Measurements from ENCODE around the gene ZNF385C.

ZNF385C gene

GRCh38 chr17:42106009-42106408 lies 7.7 kb upstream of the ZNF385C start:
- no peak for TF ChIP-seq CTCF (IDR thresholded peaks at IDR 0.05; ENCODE audit: low read depth, low read length, missing control alignments)
- no peak for DNase-seq (ENCODE audit: extremely low read depth, low read depth)
- no peak overlapping the region for H3K4me3 ChIP-seq (replicated peaks; ENCODE audit: low read depth, low read length)

- TF ChIP-seq CTCF (IDR thresholded peaks at IDR 0.05; ENCODE audit: low read depth, low read length, missing control alignments) = no peak
- no peak overlapping the region for H3K4me3 ChIP-seq (replicated peaks; ENCODE audit: low read depth, low read length)
- DNase-seq (ENCODE audit: extremely low read depth, low read depth) = no peak
Measured at GRCh38 chr17:42104264-42104663, 6.0 kb upstream of the ZNF385C start.

GRCh38 chr17:42103221-42103954 lies 5.1 kb upstream of the ZNF385C start:
- no peak for TF ChIP-seq CTCF (IDR thresholded peaks at IDR 0.05; ENCODE audit: low read depth, low read length, missing control alignments)
- no peak overlapping the region for H3K4me3 ChIP-seq (replicated peaks; ENCODE audit: low read depth, low read length)
- DNase-seq (ENCODE audit: extremely low read depth, low read depth) = no peak

- DNase-seq (ENCODE audit: extremely low read depth, low read depth) = no peak
- no peak overlapping the region for H3K4me3 ChIP-seq (replicated peaks; ENCODE audit: low read depth, low read length)
- TF ChIP-seq CTCF (IDR thresholded peaks at IDR 0.05; ENCODE audit: low read depth, low read length, missing control alignments) = peak; percentile 96
Measured at GRCh38 chr17:42101513-42102292, 3.4 kb upstream of the ZNF385C start.

GRCh38 chr17:42098730-42099399 lies 592 bp upstream of the ZNF385C start:
- no peak for TF ChIP-seq CTCF (IDR thresholded peaks at IDR 0.05; ENCODE audit: low read depth, low read length, missing control alignments)
- no peak overlapping the region for H3K4me3 ChIP-seq (replicated peaks; ENCODE audit: low read depth, low read length)
- no peak for DNase-seq (ENCODE audit: extremely low read depth, low read depth)

- TF ChIP-seq CTCF (IDR thresholded peaks at IDR 0.05; ENCODE audit: low read depth, low read length, missing control alignments) = peak; percentile 4
- no peak for DNase-seq (ENCODE audit: extremely low read depth, low read depth)
- no peak overlapping the region for H3K4me3 ChIP-seq (replicated peaks; ENCODE audit: low read depth, low read length)
Measured at GRCh38 chr17:42096360-42097111, 1.7 kb downstream of the ZNF385C start.
